RWPE2 (cell line): ENCODE results near the gene SIK3.
"Not testable (repeated sequence)": the region's sequence is repeated elsewhere in the genome, so short reads cannot be mapped to it uniquely, and the experiment has no call there.

Experiments used
- ATAC-seq: fragments of 200-7000 bp; cut with Tn5 transposase; 3 replicates; pipeline ENCODE4 v1.9.1; 2021; ENCODE audit warnings: low read depth
- DNase-seq: peaks from one replicate; pipeline ENCODE4 v3.0.0-alpha.2; 2020; ENCODE audit warnings: low spot score
- H3K27ac ChIP-seq: fragments of 450-650 bp; 2 replicates; pipeline ENCODE4 v1.5.1; 2017; ENCODE audit warnings: mild to moderate bottlenecking; ENCODE audit not compliant: poor library complexity, severe bottlenecking
- H3K27me3 ChIP-seq: fragments of 250-450 bp; sonication (Bioruptor Pico); 2 replicates; pipeline ENCODE4 v1.5.1; 2021; ENCODE audit warnings: mild to moderate bottlenecking, moderate library complexity; ENCODE audit not compliant: insufficient read depth, poor library complexity, severe bottlenecking
- H3K36me3 ChIP-seq: fragments of 250-450 bp; sonication (Bioruptor Pico); 2 replicates; pipeline ENCODE4 v1.5.1; 2020; ENCODE audit warnings: low read depth, mild to moderate bottlenecking, moderate library complexity
- H3K4me1 ChIP-seq: fragments of 250-450 bp; sonication (Bioruptor Pico); 2 replicates; pipeline ENCODE4 v1.5.1; 2021; ENCODE audit warnings: mild to moderate bottlenecking, moderate library complexity; ENCODE audit not compliant: insufficient read depth, poor library complexity, severe bottlenecking
- H3K4me3 ChIP-seq: fragments of 250-450 bp; sonication (Bioruptor Pico); 2 replicates; pipeline ENCODE4 v1.5.1; 2021; ENCODE audit warnings: mild to moderate bottlenecking, moderate library complexity; ENCODE audit not compliant: severe bottlenecking
- H3K9me3 ChIP-seq: fragments of 250-450 bp; sonication (Bioruptor Pico); 2 replicates; pipeline ENCODE4 v1.5.1; 2021; ENCODE audit warnings: mild to moderate bottlenecking, moderate library complexity; ENCODE audit not compliant: severe bottlenecking
- CTCF ChIP-seq: fragments of 450-650 bp; IDR thresholded peaks from one replicate; pipeline ENCODE4 v1.5.1; 2017; ENCODE audit warnings: mild to moderate bottlenecking, moderate library complexity; ENCODE audit not compliant: poor library complexity, severe bottlenecking

The SIK3 gene

GRCh38 chr11:117057727-117058126, 40.5 kb downstream of the SIK3 start:
- TF ChIP-seq CTCF: no peak
- H3K36me3 ChIP-seq: no peaks in the 10 kb centered on the region
- H3K4me1 ChIP-seq: no peaks in the 10 kb centered on the region
- DNase-seq: no peak
- H3K27ac ChIP-seq: no peak overlapping the region
- no peaks in the 10 kb centered on the region for H3K9me3 ChIP-seq
- no peak for ATAC-seq
- no peaks in the 10 kb centered on the region for H3K27me3 ChIP-seq
- no peak overlapping the region for H3K4me3 ChIP-seq

- Histone ChIP-seq H3K4me3 (no peak overlapping the region), H3K27ac (no peak overlapping the region), H3K27me3 (no peaks in the 10 kb centered on the region), H3K9me3 (no peaks in the 10 kb centered on the region), H3K4me1 (no peaks in the 10 kb centered on the region), H3K36me3 (no peaks in the 10 kb centered on the region)
- DNase-seq: no peak
- ATAC-seq: no peak
- no peak for TF ChIP-seq CTCF
Observed at GRCh38 chr11:117057317-117057716, 40.9 kb downstream of the SIK3 start.

GRCh38 chr11:117055469-117055868, 42.8 kb downstream of the SIK3 start:
- TF ChIP-seq CTCF: no peak
- no peak overlapping the region for H3K4me3 ChIP-seq
- no peaks in the 10 kb centered on the region for H3K27me3 ChIP-seq
- no peaks in the 10 kb centered on the region for H3K36me3 ChIP-seq
- no peaks in the 10 kb centered on the region for H3K4me1 ChIP-seq
- H3K9me3 ChIP-seq: no peaks in the 10 kb centered on the region
- ATAC-seq (no peak), DNase-seq (no peak)
- H3K27ac ChIP-seq: no peak overlapping the region

- no peaks in the 10 kb centered on the region for H3K9me3 ChIP-seq
- ATAC-seq (no peak), DNase-seq (no peak)
- no peak overlapping the region for H3K4me3 ChIP-seq
- TF ChIP-seq CTCF: no peak
- H3K27ac ChIP-seq: no peak overlapping the region
- H3K36me3 ChIP-seq: no peaks in the 10 kb centered on the region
- no peaks in the 10 kb centered on the region for H3K4me1 ChIP-seq
- no peaks in the 10 kb centered on the region for H3K27me3 ChIP-seq
Observed at GRCh38 chr11:117054382-117054781, 43.8 kb downstream of the SIK3 start.

- no peaks in the 10 kb centered on the region for H3K27me3 ChIP-seq
- no peak overlapping the region for H3K4me3 ChIP-seq
- no peaks in the 10 kb centered on the region for H3K9me3 ChIP-seq
- DNase-seq: no peak
- no peak overlapping the region for H3K27ac ChIP-seq
- no peaks in the 10 kb centered on the region for H3K4me1 ChIP-seq
- no peaks in the 10 kb centered on the region for H3K36me3 ChIP-seq
- TF ChIP-seq CTCF: no peak
- ATAC-seq: no peak
Observed at GRCh38 chr11:117052196-117053149, 45.8 kb downstream of the SIK3 start.

GRCh38 chr11:117050121-117050520, 48.1 kb downstream of the SIK3 start:
- peaks cover 11% of the 10 kb centered on the region for H3K4me1 ChIP-seq
- not testable (repeated sequence) for H3K27ac ChIP-seq, H3K27me3 ChIP-seq, ATAC-seq, H3K4me3 ChIP-seq, H3K9me3 ChIP-seq, DNase-seq, H3K36me3 ChIP-seq

- not testable (repeated sequence) for H3K36me3 ChIP-seq, H3K4me3 ChIP-seq, H3K27me3 ChIP-seq, ATAC-seq, H3K27ac ChIP-seq, DNase-seq, H3K9me3 ChIP-seq
- H3K4me1 ChIP-seq: peaks cover 23% of the 10 kb centered on the region
Observed at GRCh38 chr11:117046627-117047026, 51.6 kb downstream of the SIK3 start.
